Transverse colon (tissue), 4 donors: Measurements from ENCODE around the gene AFAP1L2.

ENCODE experiments used
- POLR2A ChIP-seq: fragments of 450-650 bp; IDR thresholded peaks from one replicate; pipeline ENCODE4 v1.6.1; 2016; ENCODE audit warnings: antibody characterized with exemption, mild to moderate bottlenecking, moderate library complexity
- POLR2AphosphoS5 ChIP-seq, 3 donors: sonication (generic); formaldehyde crosslinking; IDR thresholded peaks; one replicate each; pipeline ENCODE4 v1.6.1; 2016; ENCODE audit warnings: antibody characterized with exemption in 3 of 3
- TF ChIP-seq, protein P1 (sequence below), 5 experiments: fragments of 200-600 bp in 3 of 5; fragments of 450-650 bp in 2 of 5; sonication (generic) in 3 of 5; IDR thresholded peaks; 1 replicate in 2 of 5; 2 replicates in 3 of 5; pipeline ENCODE4 v1.5.1; 2016 to 2017; ENCODE audit warnings: antibody characterized with exemption in 5 of 5, inconsistent platforms in 3 of 5, mild to moderate bottlenecking in 2 of 5, moderate library complexity in 1 of 5

DNA sequence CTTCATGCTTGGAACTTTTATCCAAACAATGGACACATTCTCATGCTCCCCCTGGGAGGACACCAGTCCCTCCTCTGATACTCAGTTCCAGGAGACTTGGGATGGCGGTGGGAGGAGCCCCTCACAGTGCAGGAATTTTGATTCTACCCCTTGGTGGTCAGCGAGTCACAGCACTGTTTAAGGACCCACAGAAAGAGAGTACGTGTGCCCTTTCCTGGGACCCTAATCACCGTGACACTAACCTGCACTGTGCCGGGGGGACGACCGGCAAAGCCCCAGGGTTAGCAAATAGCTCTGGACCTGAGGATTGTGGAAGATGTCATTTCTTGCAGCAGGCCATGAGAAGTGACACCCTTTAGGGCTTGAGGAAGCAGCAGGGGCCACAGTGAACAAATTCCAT is 10.4 kb downstream of the AFAP1L2 start:
- TF ChIP-seq POLR2AphosphoS5 (IDR thresholded peaks at IDR 0.05) (no peak), POLR2A (no peak)
- TF ChIP-seq, protein P1, sequence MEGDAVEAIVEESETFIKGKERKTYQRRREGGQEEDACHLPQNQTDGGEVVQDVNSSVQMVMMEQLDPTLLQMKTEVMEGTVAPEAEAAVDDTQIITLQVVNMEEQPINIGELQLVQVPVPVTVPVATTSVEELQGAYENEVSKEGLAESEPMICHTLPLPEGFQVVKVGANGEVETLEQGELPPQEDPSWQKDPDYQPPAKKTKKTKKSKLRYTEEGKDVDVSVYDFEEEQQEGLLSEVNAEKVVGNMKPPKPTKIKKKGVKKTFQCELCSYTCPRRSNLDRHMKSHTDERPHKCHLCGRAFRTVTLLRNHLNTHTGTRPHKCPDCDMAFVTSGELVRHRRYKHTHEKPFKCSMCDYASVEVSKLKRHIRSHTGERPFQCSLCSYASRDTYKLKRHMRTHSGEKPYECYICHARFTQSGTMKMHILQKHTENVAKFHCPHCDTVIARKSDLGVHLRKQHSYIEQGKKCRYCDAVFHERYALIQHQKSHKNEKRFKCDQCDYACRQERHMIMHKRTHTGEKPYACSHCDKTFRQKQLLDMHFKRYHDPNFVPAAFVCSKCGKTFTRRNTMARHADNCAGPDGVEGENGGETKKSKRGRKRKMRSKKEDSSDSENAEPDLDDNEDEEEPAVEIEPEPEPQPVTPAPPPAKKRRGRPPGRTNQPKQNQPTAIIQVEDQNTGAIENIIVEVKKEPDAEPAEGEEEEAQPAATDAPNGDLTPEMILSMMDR (IDR thresholded peaks at IDR 0.05), result no peak
